HEK293 (cell line): Measurements from ENCODE around the gene ZNF12.

Experiments
- CTCF ChIA-PET: fragments of 350-600 bp; formaldehyde crosslinking; extraction: SDS; loops from one replicate; lab custom pipeline; 2021; ENCODE audit warnings: antibody characterized with exemption; lab: Yijun Ruan, JAX
- POLR2A ChIA-PET: fragments of 300-600 bp; formaldehyde crosslinking; extraction: SDS; loops from one replicate; lab custom pipeline; 2020; ENCODE audit warnings: antibody characterized with exemption, inconsistent platforms; lab: Yijun Ruan, JAX
- H3K27ac ChIP-seq: fragments of 200-500 bp; sonication (Bioruptor generic); 2 replicates; pipeline ENCODE4 v1.5.1; 2014; ENCODE audit warnings: low read depth, low read length, control low read depth, inconsistent platforms; ENCODE audit errors: extremely low read depth
- H3K36me3 ChIP-seq, 2 experiments: fragments of 200-500 bp in 1 of 2; sonication (Bioruptor generic) in 1 of 2; 1 replicate in 1 of 2; 2 replicates in 1 of 2; pipeline ENCODE4 v1.5.1; 2014 to 2017; ENCODE audit warnings: inconsistent platforms in 2 of 2, low read length in 2 of 2; ENCODE audit not compliant: control insufficient read depth in 2 of 2, insufficient read depth in 1 of 2
- H3K4me1 ChIP-seq: fragments of 200-500 bp; sonication (Bioruptor generic); 2 replicates; pipeline ENCODE4 v1.5.1; 2014; ENCODE audit warnings: mild to moderate bottlenecking, low read length, inconsistent platforms; ENCODE audit not compliant: control insufficient read depth, insufficient read depth
- H3K4me3 ChIP-seq: 2 replicates; pipeline ENCODE4 v1.5.1; 2011; ENCODE audit warnings: low read depth, mild to moderate bottlenecking, control low read depth, low read length, moderate library complexity
- H3K9me3 ChIP-seq: fragments of 200-500 bp; sonication (Bioruptor generic); 2 replicates; pipeline ENCODE4 v1.5.1; 2014; ENCODE audit warnings: low read depth, low read length, inconsistent platforms; ENCODE audit not compliant: control insufficient read depth, insufficient read depth
- BCL11B ChIP-seq: fragments of 450-650 bp; formaldehyde crosslinking; IDR thresholded peaks from 2 replicates; pipeline ENCODE4 v1.5.1; 2016; ENCODE audit warnings: low read depth, missing biosample characterization, missing genetic modification characterization
- KLF1 ChIP-seq: fragments of 450-650 bp; formaldehyde crosslinking; IDR thresholded peaks from 2 replicates; pipeline ENCODE4 v1.5.1; 2016; ENCODE audit warnings: missing biosample characterization, missing genetic modification characterization
- KLF7 ChIP-seq: fragments of 450-650 bp; formaldehyde crosslinking; IDR thresholded peaks from 2 replicates; pipeline ENCODE4 v1.5.1; 2016; ENCODE audit warnings: missing biosample characterization, missing genetic modification characterization, borderline replicate concordance
- KLF8 ChIP-seq: fragments of 450-650 bp; formaldehyde crosslinking; IDR thresholded peaks from 2 replicates; pipeline ENCODE4 v1.5.1; 2016; ENCODE audit warnings: missing biosample characterization, missing genetic modification characterization
- MYNN ChIP-seq: fragments of 450-650 bp; formaldehyde crosslinking; IDR thresholded peaks from 2 replicates; pipeline ENCODE4 v1.5.1; 2016; ENCODE audit warnings: missing biosample characterization, missing genetic modification characterization, borderline replicate concordance
- PRDM10 ChIP-seq: fragments of 450-650 bp; formaldehyde crosslinking; IDR thresholded peaks from 2 replicates; pipeline ENCODE4 v1.5.1; 2016; ENCODE audit warnings: missing biosample characterization, missing genetic modification characterization
- REPIN1 ChIP-seq: fragments of 450-650 bp; formaldehyde crosslinking; IDR thresholded peaks from 2 replicates; pipeline ENCODE4 v1.5.1; 2017; ENCODE audit warnings: missing biosample characterization, missing genetic modification characterization, low read depth
- ZNF221 ChIP-seq: fragments of 450-650 bp; formaldehyde crosslinking; IDR thresholded peaks from 2 replicates; pipeline ENCODE4 v1.5.1; 2017; ENCODE audit warnings: missing biosample characterization, missing genetic modification characterization, borderline replicate concordance
- ZNF26 ChIP-seq: fragments of 450-650 bp; formaldehyde crosslinking; IDR thresholded peaks from 2 replicates; pipeline ENCODE4 v1.5.1; 2016; ENCODE audit warnings: missing biosample characterization, missing genetic modification characterization
- ZNF266 ChIP-seq: fragments of 450-650 bp; formaldehyde crosslinking; IDR thresholded peaks from 2 replicates; pipeline ENCODE4 v1.5.1; 2016; ENCODE audit warnings: missing biosample characterization, missing genetic modification characterization, low read depth
- ZNF280C ChIP-seq: fragments of 450-650 bp; formaldehyde crosslinking; IDR thresholded peaks from 2 replicates; pipeline ENCODE4 v1.5.1; 2016; ENCODE audit warnings: missing biosample characterization, missing genetic modification characterization
- ZNF292 ChIP-seq: fragments of 450-650 bp; formaldehyde crosslinking; IDR thresholded peaks from 2 replicates; pipeline ENCODE4 v1.5.1; 2016; ENCODE audit warnings: low read depth, missing biosample characterization, missing genetic modification characterization, borderline replicate concordance
- ZNF302 ChIP-seq: fragments of 450-650 bp; formaldehyde crosslinking; IDR thresholded peaks from 2 replicates; pipeline ENCODE4 v1.5.1; 2016; ENCODE audit warnings: missing biosample characterization, missing genetic modification characterization, low read depth
- ZNF324 ChIP-seq: fragments of 450-650 bp; formaldehyde crosslinking; IDR thresholded peaks from 2 replicates; pipeline ENCODE4 v1.5.1; 2016; ENCODE audit warnings: missing biosample characterization, missing genetic modification characterization
- ZNF404 ChIP-seq: fragments of 450-650 bp; formaldehyde crosslinking; IDR thresholded peaks from 2 replicates; pipeline ENCODE4 v1.5.1; 2017; ENCODE audit warnings: missing biosample characterization, missing genetic modification characterization
- ZNF549 ChIP-seq: fragments of 450-650 bp; IDR thresholded peaks from 2 replicates; pipeline ENCODE4 v1.5.1; 2018; ENCODE audit warnings: missing biosample characterization, missing genetic modification characterization, mild to moderate bottlenecking, inconsistent platforms, moderate library complexity
- ZNF670 ChIP-seq: fragments of 450-650 bp; formaldehyde crosslinking; IDR thresholded peaks from 2 replicates; pipeline ENCODE4 v1.5.1; 2016; ENCODE audit warnings: missing biosample characterization, missing genetic modification characterization, low read depth
- ZNF677 ChIP-seq: fragments of 450-650 bp; IDR thresholded peaks from 2 replicates; pipeline ENCODE4 v1.5.0; 2018; ENCODE audit warnings: missing biosample characterization, mild to moderate bottlenecking, missing genetic modification characterization, moderate library complexity
- ZNF837 ChIP-seq: fragments of 450-650 bp; formaldehyde crosslinking; IDR thresholded peaks from 2 replicates; pipeline ENCODE4 v1.5.1; 2016; ENCODE audit warnings: missing biosample characterization, missing genetic modification characterization

Gene ZNF12

GRCh38 chr7:6650521-6651011, 56.2 kb downstream of the ZNF12 start:
- Histone ChIP-seq H3K9me3 (no peaks in the 10 kb centered on the region), H3K36me3 (peaks cover 6 to 86% of the 10 kb centered on the region in 2 experiments; a peak in 2 of 3 replicates), H3K4me1 (no peaks in the 10 kb centered on the region)

More at GRCh38 chr7:6650521-6651011, 56.2 kb downstream of the ZNF12 start:
- TF ChIP-seq MYNN (tag by site-specific recombination) (no peak), PRDM10 (tag by site-specific recombination) (no peak), KLF8 (tag by site-specific recombination) (no peak), ZNF280C (tag by site-specific recombination) (no peak), ZNF302 (tag by site-specific recombination) (no peak), ZNF292 (tag by site-specific recombination) (no peak), ZNF221 (tag by site-specific recombination) (no peak), ZNF404 (tag by site-specific recombination) (no peak), ZNF324 (tag by site-specific recombination) (no peak), BCL11B (tag by site-specific recombination) (no peak), ZNF549 (tag by site-specific recombination) (no peak), KLF1 (tag by site-specific recombination) (no peak), ZNF677 (tag by site-specific recombination) (no peak), KLF7 (tag by site-specific recombination) (no peak), ZNF26 (no peak), ZNF266 (tag by site-specific recombination) (no peak), ZNF670 (tag by site-specific recombination) (no peak), REPIN1 (tag by site-specific recombination) (no peak), ZNF837 (no peak)
- Histone ChIP-seq H3K27ac (no peak overlapping the region), H3K4me3 (no peak overlapping the region)
- CTCF ChIA-PET: no interaction called here
- POLR2A ChIA-PET: no interaction called here
